Stomach (tissue), 9 donors: ENCODE results near the gene FOXP3. TPM values are rescaled to one million over a fixed set of nuclear protein-coding genes. Genes with fewer than 3 reads are reported as not detected.

Experiments used
- DNase-seq, 2 donors: peaks; one replicate each; pipeline versions ENCODE4 v3.0.0 to v3.0.0-alpha.2; 2013 to 2019
- H3K27ac ChIP-seq, 5 donors: fragments of 200-600 bp in 4 of 5; sonication (generic) in 4 of 5; one replicate each; pipeline ENCODE4 v1.5.1; 2013 to 2019; ENCODE audit warnings: mild to moderate bottlenecking in 1 of 5, moderate library complexity in 1 of 5
- H3K27me3 ChIP-seq, 3 donors: fragments of 200-600 bp; sonication (generic); one replicate each; pipeline ENCODE4 v1.5.1; 2017 to 2019; ENCODE audit warnings: mixed run types in 1 of 3
- H3K36me3 ChIP-seq, 4 donors: fragments of 200-600 bp; sonication (generic); 1 replicate in 3 of 4; 2 replicates in 1 of 4; pipeline ENCODE4 v1.5.1; 2016 to 2019
- H3K4me1 ChIP-seq, 4 donors: fragments of 200-600 bp; sonication (generic); one replicate each; pipeline ENCODE4 v1.5.1; 2016 to 2019
- H3K4me3 ChIP-seq, 4 donors: fragments of 200-600 bp; sonication (generic) in 3 of 4; one replicate each; pipeline ENCODE4 v1.5.1; 2016 to 2019; ENCODE audit warnings: mild to moderate bottlenecking in 1 of 4
- H3K9me3 ChIP-seq, 4 donors: fragments of 200-600 bp; sonication (generic); one replicate each; pipeline ENCODE4 v1.5.1; 2016 to 2019
- EP300 ChIP-seq: sonication (generic); formaldehyde crosslinking; IDR thresholded peaks from one replicate; pipeline ENCODE4 v1.6.1; 2017; ENCODE audit warnings: antibody characterized with exemption
- POLR2A ChIP-seq, 4 donors: fragments of 450-650 bp; IDR thresholded peaks; one replicate each; pipeline ENCODE4 v1.6.1; 2016; ENCODE audit warnings: antibody characterized with exemption in 4 of 4, control low read depth in 2 of 4, mild to moderate bottlenecking in 1 of 4, moderate library complexity in 1 of 4
- POLR2AphosphoS5 ChIP-seq, 3 donors: sonication (generic); formaldehyde crosslinking; IDR thresholded peaks; one replicate each; pipeline ENCODE4 v1.6.1; 2016; ENCODE audit warnings: antibody characterized with exemption in 3 of 3
- WGBS, 5 donors: extraction: QIAGEN DNeasy Blood & Tissue Kit in 3 of 5; methylation state at CpG; one replicate each; pipeline versions ENCODE4 v1.1.5 to v1.1.7; 2013 to 2018; 5-methylcytosine and 5-hydroxymethylcytosine counted together
- intact Hi-C: fragments of 100-400 bp; cut with DNase I; formaldehyde crosslinking; loops from one replicate; pipeline ENCODE4 v1.15.1; 2023; ENCODE audit warnings: low total_unique reads
- polyA plus RNA-seq, 3 donors: library from polyadenylated mRNA; stranded (reverse); fragments of 200-250 nt; gene quantifications; one replicate each; pipeline ENCODE4 v1.2.3, GENCODE V29; 2013
- total RNA-seq, 5 donors: library from RNA; depleted of rRNA; stranded (reverse); fragments of >200 nt; gene quantifications; one replicate each; pipeline versions ENCODE4 v1.1.0 to v1.2.3, GENCODE V29; 2014 to 2016
- TF ChIP-seq, protein P1 (sequence below), 7 experiments: fragments of 450-650 bp in 4 of 7; fragments of 200-600 bp in 3 of 7; sonication (generic) in 3 of 7; IDR thresholded peaks; one replicate each; pipeline ENCODE4 v1.5.1; 2016 to 2019; ENCODE audit warnings: antibody characterized with exemption in 7 of 7, control low read depth in 2 of 7, mild to moderate bottlenecking in 1 of 7
- donor health status: healthy with polysubstance abuse.
- donor health status: Bipolar disorder and iron deficiency.
- donor health status: healthy.

FOXP3 gene
- total and polyA plus RNA-seq, 8 donors: 0.12 to 0.88 TPM; not detected in 6

DNA sequence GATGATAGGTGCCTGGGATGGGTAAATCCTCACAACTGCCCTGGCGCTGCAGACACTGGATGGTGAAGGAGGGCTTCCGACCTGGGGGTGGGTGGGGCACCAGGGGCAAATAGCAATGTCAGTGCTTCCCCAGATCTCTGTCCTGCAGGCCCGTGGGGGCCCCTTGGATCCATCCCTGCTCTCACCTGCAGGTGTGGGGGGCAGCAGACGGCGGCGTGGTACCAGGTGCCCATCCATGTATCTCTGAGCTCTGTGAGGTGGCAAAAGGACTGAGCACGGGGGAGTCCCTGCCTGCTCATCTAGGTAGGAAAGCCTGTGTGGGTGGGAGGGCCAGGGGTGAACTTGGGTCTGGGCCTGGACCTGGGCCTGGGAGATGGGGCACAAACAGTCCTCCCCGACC lies 58.0 kb downstream of the FOXP3 start:
- H3K27ac ChIP-seq: no peak overlapping the region
- no peak for DNase-seq
- TF ChIP-seq POLR2AphosphoS5 (IDR thresholded peaks at IDR 0.05) (no peak), EP300 (no peak), POLR2A (IDR thresholded peaks at IDR 0.05) (no peak)
- TF ChIP-seq, protein P1, sequence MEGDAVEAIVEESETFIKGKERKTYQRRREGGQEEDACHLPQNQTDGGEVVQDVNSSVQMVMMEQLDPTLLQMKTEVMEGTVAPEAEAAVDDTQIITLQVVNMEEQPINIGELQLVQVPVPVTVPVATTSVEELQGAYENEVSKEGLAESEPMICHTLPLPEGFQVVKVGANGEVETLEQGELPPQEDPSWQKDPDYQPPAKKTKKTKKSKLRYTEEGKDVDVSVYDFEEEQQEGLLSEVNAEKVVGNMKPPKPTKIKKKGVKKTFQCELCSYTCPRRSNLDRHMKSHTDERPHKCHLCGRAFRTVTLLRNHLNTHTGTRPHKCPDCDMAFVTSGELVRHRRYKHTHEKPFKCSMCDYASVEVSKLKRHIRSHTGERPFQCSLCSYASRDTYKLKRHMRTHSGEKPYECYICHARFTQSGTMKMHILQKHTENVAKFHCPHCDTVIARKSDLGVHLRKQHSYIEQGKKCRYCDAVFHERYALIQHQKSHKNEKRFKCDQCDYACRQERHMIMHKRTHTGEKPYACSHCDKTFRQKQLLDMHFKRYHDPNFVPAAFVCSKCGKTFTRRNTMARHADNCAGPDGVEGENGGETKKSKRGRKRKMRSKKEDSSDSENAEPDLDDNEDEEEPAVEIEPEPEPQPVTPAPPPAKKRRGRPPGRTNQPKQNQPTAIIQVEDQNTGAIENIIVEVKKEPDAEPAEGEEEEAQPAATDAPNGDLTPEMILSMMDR (IDR thresholded peaks at IDR 0.05): no peak
- no peaks in the 10 kb centered on the region for H3K9me3 ChIP-seq
- H3K27me3 ChIP-seq: peaks cover 0 to 10% (median 0%) of the 10 kb centered on the region in 3 donors
- H3K4me1 ChIP-seq: no peaks in the 10 kb centered on the region
- H3K4me3 ChIP-seq: no peak overlapping the region
- intact Hi-C loops: no loop called here
- H3K36me3 ChIP-seq: no peaks in the 10 kb centered on the region
- WGBS, 5 donors: 65 to 89% (median 76%) methylated on average over 2 to 8 of the region's 8 CpGs

DNA sequence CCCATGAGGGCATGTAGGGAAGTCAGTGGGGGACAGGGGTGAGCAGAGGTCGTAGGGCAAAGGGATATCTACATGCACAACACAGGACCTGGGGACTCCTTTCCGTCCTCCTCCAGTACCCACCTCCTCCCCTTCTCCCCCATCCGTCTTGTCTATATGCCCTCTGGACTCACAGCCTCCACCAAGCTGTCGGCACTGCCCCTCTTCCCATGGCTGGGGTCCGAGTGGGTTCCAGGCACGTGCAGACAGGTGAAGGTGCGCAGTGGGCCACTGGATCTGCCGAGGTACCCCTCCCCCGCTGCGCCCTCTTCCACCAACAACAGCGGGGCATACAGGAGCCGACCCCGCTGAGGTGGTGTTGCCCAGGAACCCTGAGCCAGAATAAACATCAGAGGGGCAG lies 59.1 kb downstream of the FOXP3 start:
- WGBS, 5 donors: 61 to 82% (median 76%) methylated on average over 2 to 13 of the region's 13 CpGs
- no peaks in the 10 kb centered on the region for H3K9me3 ChIP-seq
- H3K27me3 ChIP-seq: peaks cover 0 to 10% (median 0%) of the 10 kb centered on the region in 3 donors
- TF ChIP-seq EP300 (no peak), POLR2A (IDR thresholded peaks at IDR 0.05) (no peak), POLR2AphosphoS5 (IDR thresholded peaks at IDR 0.05) (no peak)
- TF ChIP-seq, protein P1 (IDR thresholded peaks at IDR 0.05): no peak
- no peak overlapping the region for H3K4me3 ChIP-seq
- no peaks in the 10 kb centered on the region for H3K36me3 ChIP-seq
- DNase-seq: no peak
- H3K4me1 ChIP-seq: peaks cover 0 to 6% (median 2%) of the 10 kb centered on the region in 4 donors
- H3K27ac ChIP-seq: no peak overlapping the region
- intact Hi-C loops: no loop called here

DNA sequence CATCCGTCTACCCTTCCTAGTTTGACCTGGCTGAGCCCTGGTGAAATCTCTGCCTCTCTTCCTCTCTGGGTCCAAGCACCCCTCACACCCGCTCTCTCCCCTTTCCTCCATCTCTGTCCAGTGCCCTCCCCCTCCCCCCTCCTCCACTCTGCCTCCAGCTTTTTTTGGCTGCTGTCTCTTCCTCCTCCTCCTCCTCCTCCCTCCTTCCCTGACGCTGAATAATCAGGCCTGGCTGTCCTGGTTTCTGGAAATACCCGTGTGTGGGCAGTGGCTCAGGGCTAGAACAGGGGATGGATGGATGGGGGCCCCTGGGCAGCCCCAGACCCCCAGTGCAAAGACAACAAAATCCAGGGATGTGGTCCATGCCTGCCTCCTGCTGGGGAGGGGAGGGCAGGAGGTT lies 59.8 kb downstream of the FOXP3 start:
- H3K4me1 ChIP-seq: peaks cover 0 to 12% (median 5%) of the 10 kb centered on the region in 4 donors
- H3K4me3 ChIP-seq: no peak overlapping the region
- H3K27me3 ChIP-seq: peaks cover 0 to 10% (median 0%) of the 10 kb centered on the region in 3 donors
- H3K9me3 ChIP-seq: no peaks in the 10 kb centered on the region
- intact Hi-C loops: no loop called here
- TF ChIP-seq, protein P1 (IDR thresholded peaks at IDR 0.05): no peak
- TF ChIP-seq POLR2A (IDR thresholded peaks at IDR 0.05): no peak
- TF ChIP-seq EP300: no peak
- TF ChIP-seq POLR2AphosphoS5 (IDR thresholded peaks at IDR 0.05): no peak
- no peak overlapping the region for H3K27ac ChIP-seq
- no peak for DNase-seq
- no peaks in the 10 kb centered on the region for H3K36me3 ChIP-seq
- 44 to 71% (median 49%) methylated on average over 4 of the region's 4 CpGs for WGBS, 5 donors

DNA sequence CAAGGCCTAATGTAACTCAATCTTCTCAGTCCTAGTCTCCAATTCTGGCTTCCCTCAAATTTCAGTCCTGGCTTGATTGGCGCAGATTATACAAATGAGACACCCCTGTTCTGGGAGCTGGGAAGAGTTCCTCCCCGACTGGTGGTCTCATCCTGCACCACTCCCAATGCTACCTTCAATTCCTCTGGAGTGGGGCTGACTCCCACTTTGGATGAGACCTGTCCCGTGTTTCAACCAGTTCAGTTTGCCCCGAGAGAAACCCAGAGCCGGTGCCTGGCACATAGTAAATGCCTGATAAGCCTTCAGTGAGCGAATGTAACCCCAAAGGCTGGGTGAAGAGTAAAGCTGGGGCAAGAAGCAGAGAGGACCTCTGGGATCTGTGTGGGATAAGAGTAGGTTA lies 60.5 kb downstream of the FOXP3 start:
- intact Hi-C loops: no loop called here
- no peak overlapping the region for H3K27ac ChIP-seq
- H3K4me3 ChIP-seq: no peak overlapping the region
- H3K36me3 ChIP-seq: no peaks in the 10 kb centered on the region
- 62 to 100% (median 86%) methylated on average over 1 to 6 of the region's 6 CpGs for WGBS, 5 donors
- DNase-seq: no peak
- peaks cover 0 to 11% (median 0%) of the 10 kb centered on the region in 3 donors for H3K27me3 ChIP-seq
- no peaks in the 10 kb centered on the region for H3K9me3 ChIP-seq
- TF ChIP-seq, protein P1 (IDR thresholded peaks at IDR 0.05): no peak
- no peak for TF ChIP-seq POLR2A (IDR thresholded peaks at IDR 0.05)
- TF ChIP-seq EP300: no peak
- no peak for TF ChIP-seq POLR2AphosphoS5 (IDR thresholded peaks at IDR 0.05)
- H3K4me1 ChIP-seq: peaks cover 0 to 19% (median 10%) of the 10 kb centered on the region in 4 donors
